Tibial nerve (tissue), 3 donors: Measurements from ENCODE around the gene FOXQ1.

ENCODE experiments used
- POLR2A ChIP-seq, 2 donors: fragments of 450-650 bp; IDR thresholded peaks; one replicate each; pipeline ENCODE4 v1.6.1; 2017; ENCODE audit warnings: antibody characterized with exemption in 2 of 2, mild to moderate bottlenecking in 2 of 2, moderate library complexity in 2 of 2
- TF ChIP-seq, protein P1 (sequence below), 5 experiments: fragments of 200-600 bp in 3 of 5; fragments of 450-650 bp in 2 of 5; sonication (generic) in 3 of 5; IDR thresholded peaks; one replicate each; pipeline ENCODE4 v1.5.1; 2016 to 2019; ENCODE audit warnings: antibody characterized with exemption in 5 of 5, mild to moderate bottlenecking in 3 of 5, moderate library complexity in 2 of 5

DNA sequence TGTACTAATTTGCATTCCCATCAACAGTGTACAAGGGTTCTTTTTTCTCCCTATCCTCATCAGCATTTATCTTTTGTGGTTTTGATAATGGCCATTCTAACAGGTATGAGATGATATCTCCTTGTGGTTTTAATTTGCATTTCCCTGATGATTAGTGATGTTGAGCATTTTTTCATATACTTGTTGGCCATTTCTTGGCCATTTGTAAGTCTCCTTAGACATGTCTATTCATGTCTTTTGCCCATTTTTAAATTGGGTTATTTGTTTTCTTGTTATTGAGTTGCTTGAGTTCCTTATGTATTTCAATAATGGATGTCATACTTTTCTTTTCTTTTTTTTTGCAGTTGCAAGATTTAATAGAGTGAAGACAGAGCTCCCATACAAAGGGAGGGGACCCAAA is 17.8 kb downstream of the FOXQ1 start:
- TF ChIP-seq, protein P1, sequence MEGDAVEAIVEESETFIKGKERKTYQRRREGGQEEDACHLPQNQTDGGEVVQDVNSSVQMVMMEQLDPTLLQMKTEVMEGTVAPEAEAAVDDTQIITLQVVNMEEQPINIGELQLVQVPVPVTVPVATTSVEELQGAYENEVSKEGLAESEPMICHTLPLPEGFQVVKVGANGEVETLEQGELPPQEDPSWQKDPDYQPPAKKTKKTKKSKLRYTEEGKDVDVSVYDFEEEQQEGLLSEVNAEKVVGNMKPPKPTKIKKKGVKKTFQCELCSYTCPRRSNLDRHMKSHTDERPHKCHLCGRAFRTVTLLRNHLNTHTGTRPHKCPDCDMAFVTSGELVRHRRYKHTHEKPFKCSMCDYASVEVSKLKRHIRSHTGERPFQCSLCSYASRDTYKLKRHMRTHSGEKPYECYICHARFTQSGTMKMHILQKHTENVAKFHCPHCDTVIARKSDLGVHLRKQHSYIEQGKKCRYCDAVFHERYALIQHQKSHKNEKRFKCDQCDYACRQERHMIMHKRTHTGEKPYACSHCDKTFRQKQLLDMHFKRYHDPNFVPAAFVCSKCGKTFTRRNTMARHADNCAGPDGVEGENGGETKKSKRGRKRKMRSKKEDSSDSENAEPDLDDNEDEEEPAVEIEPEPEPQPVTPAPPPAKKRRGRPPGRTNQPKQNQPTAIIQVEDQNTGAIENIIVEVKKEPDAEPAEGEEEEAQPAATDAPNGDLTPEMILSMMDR (IDR thresholded peaks at IDR 0.05): no peak
- TF ChIP-seq POLR2A (IDR thresholded peaks at IDR 0.05): no peak
